Measurements from ENCODE around the gene AMOTL1.

- no peak for TF ChIP-seq CTCF (IDR thresholded peaks at IDR 0.05)
- TF ChIP-seq POLR2A (IDR thresholded peaks at IDR 0.05): no peak
Measured at GRCh38 chr11:94728541-94728940, 39.6 kb upstream of the AMOTL1 start.

Measured in adrenal gland (tissue), 5 donors.